IPS-18c (cell line): Measurements from ENCODE around the gene KDM2B.

ENCODE experiments used
- H3K4me3 ChIP-seq: 2 replicates; pipeline ENCODE4 v1.7.0; 2013; ENCODE audit warnings: low read depth, mild to moderate bottlenecking, low read length, moderate library complexity; ENCODE audit not compliant: insufficient read depth
- H3K9me3 ChIP-seq: one replicate; pipeline ENCODE4 v1.6.1; 2013; ENCODE audit warnings: mild to moderate bottlenecking, low read length, moderate library complexity; ENCODE audit not compliant: control insufficient read depth, insufficient read depth

The KDM2B gene

DNA sequence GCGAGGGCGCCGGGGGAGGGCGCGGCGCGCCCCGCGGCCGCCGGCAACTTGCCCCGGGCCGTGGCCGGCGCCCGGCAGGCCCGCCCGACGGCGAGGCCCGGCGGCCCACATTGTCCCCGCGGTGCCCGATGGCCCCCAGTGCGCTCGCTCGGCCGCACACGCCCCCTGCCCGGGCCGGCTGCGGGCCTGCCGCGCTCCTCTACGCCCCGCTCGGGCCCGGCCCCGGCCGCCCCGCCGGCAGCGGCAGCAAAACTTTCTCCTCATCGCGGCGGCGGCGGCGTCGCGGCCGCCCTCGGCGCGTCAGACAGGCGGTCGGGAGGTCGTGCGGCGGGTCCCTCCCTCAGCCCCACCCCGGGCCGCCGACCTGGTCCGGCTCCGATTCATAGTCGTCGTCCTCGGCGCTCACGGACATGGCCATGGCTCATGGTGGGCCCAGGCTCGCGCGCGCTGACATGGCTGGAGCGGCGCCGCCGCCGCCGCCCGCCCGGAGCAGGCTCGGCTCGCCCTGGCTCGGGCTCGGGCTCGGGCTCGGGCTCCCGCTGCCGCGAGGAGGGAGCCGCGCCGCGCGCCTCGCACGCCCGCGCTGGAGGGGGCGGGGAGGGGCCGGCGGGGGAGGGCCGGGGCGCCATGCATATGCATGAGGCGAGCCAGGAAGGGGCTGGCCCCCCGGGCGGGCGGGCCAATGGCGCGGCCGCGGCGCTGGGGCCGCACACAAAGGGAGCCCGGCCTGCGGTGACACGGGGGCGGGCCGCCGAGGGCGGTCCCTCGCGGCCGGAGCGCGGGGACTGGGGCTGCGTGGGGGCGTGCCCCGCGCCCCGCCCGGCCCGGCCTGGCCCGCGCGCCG, 113.8 kb downstream of the KDM2B start:
- H3K4me3 ChIP-seq, result peak overlapping the region; percentile 68
- no peaks in the 10 kb centered on the region for H3K9me3 ChIP-seq

- H3K4me3 ChIP-seq, result peak overlapping the region; percentile 49
These were observed 114.7 kb downstream of the KDM2B start for GRCh38 chr12:121465921-121466793.

DNA sequence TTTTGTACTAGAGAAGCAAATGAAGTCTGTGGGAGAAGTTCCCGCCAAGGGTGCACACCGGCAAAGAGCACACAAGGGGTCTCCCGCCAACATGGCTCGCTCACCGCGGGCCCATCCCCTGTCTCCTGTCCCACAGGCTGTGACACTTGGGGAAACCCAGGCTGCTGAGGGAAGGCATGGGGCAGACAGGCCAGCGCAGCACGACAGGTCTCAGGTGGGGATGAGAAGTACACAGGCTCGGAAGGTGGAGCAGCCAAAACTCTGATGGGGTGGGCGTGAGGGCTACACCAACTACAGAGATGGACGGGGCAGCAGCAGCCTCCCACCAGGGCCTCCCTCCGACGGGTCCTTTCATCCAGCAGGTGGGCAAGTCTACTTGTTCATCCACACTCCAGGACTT, 116.5 kb downstream of the KDM2B start:
- no peak overlapping the region for H3K4me3 ChIP-seq
- H3K9me3 ChIP-seq, result no peaks in the 10 kb centered on the region

More at GRCh38 chr12:121465921-121466793, 114.7 kb downstream of the KDM2B start:
- H3K9me3 ChIP-seq, result no peaks in the 10 kb centered on the region

- Histone ChIP-seq H3K9me3 (no peaks in the 10 kb centered on the region), H3K4me3 (no peak overlapping the region)
These were observed 119.8 kb downstream of the KDM2B start for GRCh38 chr12:121461048-121461447.

DNA sequence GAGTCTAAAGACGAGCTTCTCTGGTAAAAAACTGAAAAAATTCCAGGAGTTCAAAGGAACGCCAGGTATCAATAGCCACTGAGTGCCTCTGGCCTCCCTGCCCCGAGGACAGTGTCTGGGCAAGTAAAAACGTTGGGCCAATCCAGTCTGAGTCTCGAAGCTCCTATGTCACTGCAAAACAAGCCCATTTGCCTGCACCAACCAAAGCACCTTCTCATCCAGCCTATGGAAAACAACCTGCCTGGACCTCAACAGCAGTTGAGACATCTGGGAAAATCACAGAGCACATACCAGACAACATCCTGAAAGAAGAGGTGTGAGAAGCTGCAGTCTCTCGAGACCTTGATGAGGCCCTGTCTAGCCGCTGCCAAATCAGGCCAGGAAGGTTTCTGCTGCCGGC, 124.3 kb downstream of the KDM2B start:
- Histone ChIP-seq H3K9me3 (no peaks in the 10 kb centered on the region), H3K4me3 (no peak overlapping the region)

DNA sequence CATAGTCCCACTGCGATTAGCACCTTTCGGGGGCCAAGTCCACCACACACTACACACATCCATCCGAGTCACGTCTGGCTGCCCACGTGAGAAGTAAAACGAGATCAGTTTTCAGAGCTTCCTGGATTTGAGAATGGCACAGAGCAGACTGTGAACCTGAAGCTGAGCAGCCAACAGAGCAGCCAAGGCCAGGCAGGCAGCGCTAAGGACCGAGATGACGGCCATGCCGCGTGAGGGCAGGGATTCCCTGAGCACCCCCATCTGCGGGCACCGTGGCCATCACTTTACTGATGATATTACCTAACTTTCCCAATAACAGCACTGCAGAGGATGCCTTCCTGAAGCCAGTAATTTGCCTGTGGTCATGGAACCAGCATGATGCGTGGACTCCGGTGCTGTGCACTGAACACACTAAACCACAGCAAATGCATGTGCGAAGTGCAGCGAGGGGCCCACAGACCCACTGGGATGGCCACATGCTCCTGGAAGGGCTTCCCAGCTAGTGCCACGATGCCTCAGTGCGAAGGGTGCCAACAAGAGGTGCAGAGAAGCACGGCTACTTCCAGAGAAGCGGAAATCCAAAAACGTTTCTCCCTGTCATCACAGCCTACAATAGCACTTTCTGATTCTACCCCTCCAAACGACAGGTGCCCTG, 124.9 kb downstream of the KDM2B start:
- Histone ChIP-seq H3K4me3 (no peak overlapping the region), H3K9me3 (no peaks in the 10 kb centered on the region)

- Histone ChIP-seq H3K9me3 (no peaks in the 10 kb centered on the region), H3K4me3 (no peak overlapping the region)
These were observed 125.9 kb downstream of the KDM2B start for GRCh38 chr12:121454921-121455320.

- no peak overlapping the region for H3K4me3 ChIP-seq
- H3K9me3 ChIP-seq, result no peaks in the 10 kb centered on the region
These were observed 127.2 kb downstream of the KDM2B start for GRCh38 chr12:121453629-121454028.

GRCh38 chr12:121452985-121453360, 127.8 kb downstream of the KDM2B start:
- H3K4me3 ChIP-seq, result no peak overlapping the region
- no peaks in the 10 kb centered on the region for H3K9me3 ChIP-seq

DNA sequence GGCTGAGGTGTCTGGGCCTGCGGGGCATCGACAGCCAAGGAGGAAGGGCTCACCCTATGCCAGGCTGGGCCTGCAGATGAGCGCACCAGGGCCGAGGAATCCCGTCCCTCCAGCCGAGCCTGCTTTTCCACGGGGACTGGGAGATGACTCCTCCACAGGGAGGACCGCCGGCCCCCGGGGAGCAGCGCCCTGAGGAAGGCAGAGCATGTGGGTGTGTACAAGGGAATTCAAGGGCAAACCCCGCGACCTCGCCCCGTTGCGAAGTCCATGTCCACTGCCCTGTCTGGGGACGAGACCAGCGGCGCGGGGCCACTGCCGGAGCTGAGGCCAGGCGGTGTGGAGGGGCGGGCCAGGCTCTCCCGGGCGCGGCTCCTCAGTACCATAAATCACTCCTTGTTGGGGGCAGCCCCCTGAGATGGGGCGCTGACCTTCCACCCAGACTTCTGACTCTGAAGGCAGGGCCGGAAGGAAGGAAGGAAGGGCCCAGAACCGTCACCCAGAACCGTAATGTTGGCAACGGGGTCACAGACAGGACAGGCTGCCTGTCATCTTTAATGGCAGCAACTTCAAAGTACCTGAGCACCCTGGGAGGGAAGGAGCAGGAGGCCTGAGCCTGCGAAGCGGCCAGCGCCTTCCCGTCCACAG, 128.4 kb downstream of the KDM2B start:
- Histone ChIP-seq H3K9me3 (no peaks in the 10 kb centered on the region), H3K4me3 (no peak overlapping the region)

DNA sequence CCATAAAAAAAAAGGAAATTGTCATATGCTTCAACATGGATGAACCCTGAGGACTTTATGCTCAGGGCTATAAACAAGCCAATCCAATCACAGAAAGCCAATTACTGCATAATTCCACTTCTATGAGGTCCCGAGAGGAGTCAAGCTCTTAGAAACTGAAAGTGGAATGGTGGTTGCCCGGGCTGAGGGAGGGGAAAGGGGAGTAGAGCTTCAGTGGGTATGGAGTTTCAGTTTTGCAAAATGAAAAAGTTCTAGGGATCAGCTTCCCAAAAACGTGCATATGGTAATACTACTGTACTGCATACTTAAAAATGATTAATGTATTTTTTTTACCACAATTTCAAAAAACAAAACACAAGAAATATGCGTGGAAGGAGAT, 128.9 kb downstream of the KDM2B start:
- Histone ChIP-seq H3K9me3 (no peaks in the 10 kb centered on the region), H3K4me3 (no peak overlapping the region)

- H3K9me3 ChIP-seq, result no peaks in the 10 kb centered on the region
- no peak overlapping the region for H3K4me3 ChIP-seq
These were observed 132.0 kb downstream of the KDM2B start for GRCh38 chr12:121448771-121449315.

GRCh38 chr12:121446750-121447149, 134.1 kb downstream of the KDM2B start:
- Histone ChIP-seq H3K4me3 (no peak overlapping the region), H3K9me3 (no peaks in the 10 kb centered on the region)

- H3K4me3 ChIP-seq, result no peak overlapping the region
- no peaks in the 10 kb centered on the region for H3K9me3 ChIP-seq
These were observed 136.0 kb downstream of the KDM2B start for GRCh38 chr12:121444842-121445202.

DNA sequence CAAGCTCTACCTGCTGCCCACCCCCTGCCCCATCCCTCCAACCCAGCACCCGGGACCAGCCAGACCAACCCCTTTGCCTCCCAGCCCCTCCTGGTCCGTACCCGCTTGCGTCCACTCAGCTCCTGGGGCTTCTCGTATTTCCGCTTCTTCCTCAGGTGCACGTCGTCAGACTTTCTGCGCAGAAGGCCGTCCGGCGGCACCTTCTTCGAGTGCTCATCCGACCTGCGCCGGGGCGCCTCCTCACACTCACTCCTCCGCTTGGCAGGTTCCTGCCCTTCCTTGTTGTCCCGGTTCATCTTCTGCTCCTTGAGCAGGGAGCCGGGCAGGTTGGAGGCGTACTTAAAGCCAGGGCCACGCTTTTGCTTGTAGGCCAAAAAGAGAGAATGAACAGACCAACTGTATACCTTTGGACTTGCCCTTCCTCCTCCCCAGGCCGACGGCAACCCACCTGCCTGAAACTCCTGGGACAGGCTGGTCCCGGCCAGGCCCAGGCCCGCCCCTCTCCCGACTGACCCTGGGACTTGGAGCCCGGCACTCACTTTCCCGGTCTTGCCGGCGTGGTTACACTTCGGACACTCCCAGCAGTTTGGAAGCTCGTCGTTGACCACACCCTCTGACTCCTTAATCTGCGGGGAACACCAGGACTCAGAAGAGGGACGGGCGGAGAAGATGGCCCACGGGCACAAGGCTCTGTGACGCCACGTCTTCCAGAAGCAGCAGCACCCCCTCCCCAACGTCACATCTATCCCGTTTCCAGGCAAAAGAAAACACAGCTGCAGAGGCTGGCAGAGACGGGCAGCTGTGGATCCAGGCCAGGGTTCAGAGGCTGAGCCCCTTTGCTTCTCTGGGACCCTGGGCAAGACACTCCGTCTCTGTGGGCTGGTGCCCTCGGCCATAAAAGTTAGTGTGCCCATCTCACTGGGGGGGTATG, 136.6 kb downstream of the KDM2B start:
- Histone ChIP-seq H3K9me3 (no peaks in the 10 kb centered on the region), H3K4me3 (no peak overlapping the region)

- no peaks in the 10 kb centered on the region for H3K9me3 ChIP-seq
- no peak overlapping the region for H3K4me3 ChIP-seq
These were observed 137.5 kb downstream of the KDM2B start for GRCh38 chr12:121443193-121443870.
